Tibial nerve (tissue), 3 donors: ENCODE measurements around the gene CFAP221.

ENCODE experiments used
- POLR2A ChIP-seq, 2 donors: fragments of 450-650 bp; IDR thresholded peaks; one replicate each; pipeline ENCODE4 v1.6.1; 2017; ENCODE audit warnings: antibody characterized with exemption in 2 of 2, mild to moderate bottlenecking in 2 of 2, moderate library complexity in 2 of 2
- TF ChIP-seq, protein P1 (sequence below), 5 experiments: fragments of 200-600 bp in 3 of 5; fragments of 450-650 bp in 2 of 5; sonication (generic) in 3 of 5; IDR thresholded peaks; one replicate each; pipeline ENCODE4 v1.5.1; 2016 to 2019; ENCODE audit warnings: antibody characterized with exemption in 5 of 5, mild to moderate bottlenecking in 3 of 5, moderate library complexity in 2 of 5

DNA sequence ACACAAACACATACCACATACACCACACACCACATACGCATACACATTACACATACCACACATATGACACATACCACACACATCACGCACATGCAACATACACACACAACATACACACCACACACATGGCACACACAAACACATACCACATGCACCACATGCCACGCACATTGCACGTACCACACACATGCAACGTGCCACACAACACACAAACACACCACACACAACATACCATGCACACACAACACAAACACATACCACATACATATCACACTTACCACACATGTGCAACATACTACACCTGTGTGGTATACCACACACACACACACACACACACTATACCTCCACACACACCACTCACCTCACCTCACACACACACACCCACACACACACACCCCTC lies 149.7 kb downstream of the CFAP221 start:
- TF ChIP-seq, protein P1, sequence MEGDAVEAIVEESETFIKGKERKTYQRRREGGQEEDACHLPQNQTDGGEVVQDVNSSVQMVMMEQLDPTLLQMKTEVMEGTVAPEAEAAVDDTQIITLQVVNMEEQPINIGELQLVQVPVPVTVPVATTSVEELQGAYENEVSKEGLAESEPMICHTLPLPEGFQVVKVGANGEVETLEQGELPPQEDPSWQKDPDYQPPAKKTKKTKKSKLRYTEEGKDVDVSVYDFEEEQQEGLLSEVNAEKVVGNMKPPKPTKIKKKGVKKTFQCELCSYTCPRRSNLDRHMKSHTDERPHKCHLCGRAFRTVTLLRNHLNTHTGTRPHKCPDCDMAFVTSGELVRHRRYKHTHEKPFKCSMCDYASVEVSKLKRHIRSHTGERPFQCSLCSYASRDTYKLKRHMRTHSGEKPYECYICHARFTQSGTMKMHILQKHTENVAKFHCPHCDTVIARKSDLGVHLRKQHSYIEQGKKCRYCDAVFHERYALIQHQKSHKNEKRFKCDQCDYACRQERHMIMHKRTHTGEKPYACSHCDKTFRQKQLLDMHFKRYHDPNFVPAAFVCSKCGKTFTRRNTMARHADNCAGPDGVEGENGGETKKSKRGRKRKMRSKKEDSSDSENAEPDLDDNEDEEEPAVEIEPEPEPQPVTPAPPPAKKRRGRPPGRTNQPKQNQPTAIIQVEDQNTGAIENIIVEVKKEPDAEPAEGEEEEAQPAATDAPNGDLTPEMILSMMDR (IDR thresholded peaks at IDR 0.05): no peak
- TF ChIP-seq POLR2A (IDR thresholded peaks at IDR 0.05): no peak
